GM19351 (cell line): ENCODE measurements around the gene OXCT1.
"Not testable (repeated sequence)": the region's sequence is repeated elsewhere in the genome, so short reads cannot be mapped to it uniquely, and the experiment has no call there.

Source experiments
- ATAC-seq: cut with Tn5 transposase; IDR thresholded peaks from one replicate; pipeline ENCODE4 v1.9.1; 2021; ENCODE audit warnings: mild to moderate bottlenecking, moderate library complexity; ENCODE audit not compliant: unreplicated experiment

The OXCT1 gene

DNA sequence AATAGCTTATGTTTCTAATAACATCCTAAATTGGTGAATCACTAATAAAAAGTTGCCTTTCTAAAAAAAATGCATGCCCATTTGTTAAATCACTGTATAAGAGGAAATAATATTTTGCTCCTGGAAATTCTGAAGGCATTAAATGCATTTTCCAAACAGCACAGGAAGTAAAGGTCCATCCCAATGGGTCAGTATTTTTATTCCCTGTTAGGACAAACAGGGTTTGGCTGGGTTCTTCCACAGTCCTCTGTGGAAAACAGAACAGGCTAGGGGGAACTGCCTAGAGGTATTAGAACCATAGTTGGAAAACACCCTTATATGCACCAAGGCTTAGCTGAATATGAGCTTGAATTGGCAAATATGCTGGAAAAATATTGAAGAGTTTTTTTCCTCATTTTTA, 85.2 kb downstream of the OXCT1 start:
- ATAC-seq, result no peak

DNA sequence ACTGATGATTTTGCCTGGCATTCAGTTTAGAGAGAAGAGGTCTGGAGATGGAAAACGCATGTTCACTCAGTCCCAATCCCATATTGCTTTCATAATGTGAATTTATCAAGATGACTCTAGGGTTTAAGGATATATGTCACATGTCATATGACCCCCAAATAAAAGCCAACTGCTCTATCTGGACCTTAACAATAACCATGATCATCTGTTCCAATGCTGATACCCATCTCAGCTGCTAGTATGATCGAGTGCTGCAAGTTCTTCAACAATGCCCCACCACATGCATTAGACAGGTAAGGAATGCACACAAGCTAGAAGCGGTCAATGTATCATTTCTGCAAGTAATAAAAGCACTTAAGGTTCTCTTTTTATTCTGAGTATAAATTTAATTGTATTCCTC, 91.8 kb downstream of the OXCT1 start:
- ATAC-seq, result no peak

DNA sequence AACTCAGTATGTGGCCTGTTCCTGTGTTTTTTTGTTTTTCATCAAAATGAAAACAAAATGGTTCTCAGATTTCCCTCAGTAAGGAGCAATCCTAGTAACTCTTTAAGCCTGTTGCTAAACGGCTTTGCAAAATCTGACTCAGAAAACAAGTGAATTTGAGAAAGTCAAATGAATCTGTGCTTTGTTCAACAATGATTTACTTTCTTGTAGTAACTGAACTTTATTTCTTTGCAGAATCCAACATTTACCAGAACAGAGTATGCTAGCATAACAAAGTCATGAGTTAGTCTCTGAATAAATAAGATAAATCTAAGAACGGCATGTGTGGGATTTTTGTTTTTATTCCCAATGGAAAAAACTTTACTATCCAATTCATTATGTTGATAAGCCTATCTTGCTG, 93.8 kb downstream of the OXCT1 start:
- no peak for ATAC-seq

DNA sequence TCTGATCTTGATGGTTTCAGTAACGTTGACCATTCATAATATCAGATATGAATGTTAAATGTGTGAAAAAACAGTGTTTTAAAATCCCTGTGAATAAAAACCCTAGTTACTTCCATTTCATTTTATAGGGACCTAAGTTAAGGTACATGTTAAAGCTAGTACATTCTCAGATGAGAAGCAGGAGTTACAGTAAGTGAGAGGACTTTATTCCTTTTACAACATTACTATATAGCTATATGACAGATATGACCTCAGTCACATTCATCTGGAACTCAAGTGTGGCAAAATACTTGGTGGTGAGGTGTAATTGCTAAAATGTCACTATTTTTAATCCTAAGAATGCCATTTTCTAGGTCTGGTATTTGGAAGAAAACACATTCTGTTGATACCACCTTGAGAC, 96.4 kb downstream of the OXCT1 start:
- ATAC-seq, result no peak

DNA sequence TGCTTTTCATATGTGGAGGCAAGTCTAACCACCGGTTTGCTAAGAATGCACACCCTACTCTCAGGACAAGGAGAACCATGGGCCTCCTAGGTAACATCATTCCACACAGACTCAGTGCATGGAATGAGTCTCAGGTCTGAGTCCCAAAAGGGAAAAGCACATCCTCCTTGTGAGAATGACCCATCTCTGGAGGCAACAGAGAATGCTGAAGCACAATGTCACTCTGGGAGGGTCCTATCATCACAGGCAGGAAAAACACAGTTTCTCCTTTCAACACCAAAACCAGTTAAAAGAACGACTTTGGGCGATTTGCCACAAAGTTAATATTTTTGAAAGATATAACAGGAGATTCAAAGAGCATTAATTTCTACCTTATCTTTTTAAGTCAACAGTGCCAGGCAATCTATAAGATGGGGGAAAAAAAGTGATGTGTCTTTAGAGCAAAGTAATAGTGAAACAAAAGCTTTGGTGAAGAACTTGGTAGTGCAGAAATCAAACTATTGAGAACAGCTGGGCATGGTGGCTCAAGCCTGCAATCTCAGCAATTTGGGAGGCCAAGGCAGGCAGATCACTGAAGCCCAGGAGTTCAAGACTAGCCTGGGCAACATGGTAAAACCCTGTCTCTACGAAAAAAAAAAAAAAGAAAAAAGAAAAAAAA, 97.3 kb downstream of the OXCT1 start:
- ATAC-seq, result no peak

DNA sequence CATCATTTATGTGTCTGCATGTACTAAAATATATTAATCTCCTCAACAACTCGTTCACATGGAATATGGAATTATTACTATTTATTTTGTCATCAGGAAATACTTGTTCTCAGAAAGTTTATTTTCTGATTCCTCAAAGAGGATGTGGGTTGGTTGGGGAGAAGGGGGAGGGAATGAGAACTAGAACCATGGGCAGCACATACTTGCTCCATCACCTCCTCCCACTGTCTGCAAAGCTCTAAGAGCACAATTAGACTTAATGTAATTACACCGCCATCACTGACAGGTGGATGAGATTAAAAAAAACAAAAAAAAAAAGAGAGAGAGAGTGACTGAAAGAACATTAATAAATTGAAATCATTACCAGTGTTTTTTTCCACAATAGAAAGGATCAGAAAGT, 98.2 kb downstream of the OXCT1 start:
- ATAC-seq, result no peak

DNA sequence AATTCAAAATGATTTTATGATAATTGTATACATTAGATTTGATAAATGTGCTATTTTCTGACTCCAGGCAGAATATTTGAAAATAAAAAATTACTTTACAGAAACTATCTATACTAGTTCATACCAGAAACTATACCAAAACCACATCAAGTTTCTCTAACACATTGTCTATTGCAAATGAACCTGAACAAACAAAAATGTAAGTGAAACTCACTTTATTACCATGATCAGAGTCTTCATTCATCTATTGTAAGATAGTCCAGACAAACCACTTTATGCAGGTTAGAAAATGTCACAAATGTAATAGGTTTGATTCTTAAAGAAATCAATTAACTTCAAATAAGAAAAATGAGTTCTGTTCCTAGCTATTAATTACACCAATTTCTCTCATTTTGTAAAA, 99.4 kb downstream of the OXCT1 start:
- ATAC-seq, result peak; percentile 91

DNA sequence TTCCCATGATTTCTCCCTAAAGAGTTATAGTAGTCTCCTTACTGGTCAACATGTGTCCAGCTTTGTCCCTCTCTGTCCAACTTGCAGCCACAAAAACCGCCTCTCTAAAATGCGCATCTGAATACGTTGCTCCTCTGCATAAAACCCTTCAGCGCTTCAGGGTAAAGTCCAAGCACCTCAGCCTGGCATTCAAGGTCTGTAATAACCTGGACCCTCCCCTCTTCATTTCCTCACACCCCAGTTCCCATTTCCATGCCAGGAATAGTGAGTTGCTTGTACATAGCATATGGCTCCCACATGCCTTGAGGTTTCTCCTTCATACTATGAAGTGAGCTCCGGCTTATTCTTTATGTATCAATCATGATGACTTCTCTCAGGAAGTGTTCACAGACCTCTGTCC, 101.5 kb downstream of the OXCT1 start:
- ATAC-seq, result no peak

DNA sequence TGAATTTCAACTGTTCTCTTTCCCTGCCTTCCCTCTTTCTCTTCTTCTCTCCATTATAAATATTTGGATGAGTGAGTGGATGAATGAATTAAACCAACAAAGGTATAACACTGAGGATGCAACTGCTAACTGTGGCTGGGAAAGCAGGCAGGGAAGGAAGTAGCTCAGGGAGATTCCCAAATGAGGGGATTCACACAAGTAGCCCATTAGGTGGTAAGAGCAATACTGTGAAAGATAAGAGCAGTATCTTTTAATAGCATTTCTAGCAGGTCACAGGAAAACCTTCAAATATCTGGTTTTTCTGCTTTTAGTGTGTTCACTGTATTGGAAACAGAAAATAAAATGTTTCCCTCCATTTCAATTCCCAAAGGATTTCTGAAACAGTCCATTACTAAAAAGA, 105.6 kb downstream of the OXCT1 start:
- ATAC-seq, result no peak

DNA sequence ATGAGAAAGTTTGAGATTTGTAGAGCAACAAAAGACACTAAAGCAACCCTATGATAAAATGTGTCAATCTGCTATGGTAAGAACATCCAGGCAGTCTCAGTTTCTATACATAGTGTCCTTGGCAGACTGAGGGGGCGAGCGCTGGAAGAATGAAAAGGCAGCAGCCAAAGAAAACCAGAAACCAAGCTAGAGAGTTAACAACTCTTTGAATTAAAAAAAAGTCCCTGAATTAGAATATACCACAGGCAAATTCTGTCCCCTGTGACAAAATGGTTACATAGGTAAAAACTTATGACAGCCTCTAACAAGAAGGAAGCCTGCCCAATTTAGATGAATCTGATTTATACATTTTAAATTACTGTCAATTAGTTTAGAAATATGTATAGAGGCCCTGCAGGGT, 106.7 kb downstream of the OXCT1 start:
- no peak for ATAC-seq

DNA sequence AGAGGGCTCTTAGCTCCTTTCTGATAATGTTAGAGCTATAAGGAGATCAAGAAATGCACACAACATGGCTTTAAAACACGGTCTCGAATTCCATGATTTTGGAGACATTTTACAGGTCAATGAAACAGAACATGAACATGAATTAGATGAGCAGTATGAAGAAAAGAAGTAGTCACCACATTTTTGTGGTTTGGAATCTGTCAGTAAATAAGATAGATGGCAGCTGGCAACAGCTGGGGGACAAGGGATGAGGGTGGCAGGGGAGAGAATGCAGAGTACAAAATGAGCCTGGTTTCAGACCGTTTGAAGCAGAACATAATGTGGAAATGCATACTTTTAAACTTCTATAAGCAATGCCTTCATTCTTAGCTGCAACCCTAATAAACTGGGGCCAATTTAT, 107.1 kb downstream of the OXCT1 start:
- no peak for ATAC-seq

DNA sequence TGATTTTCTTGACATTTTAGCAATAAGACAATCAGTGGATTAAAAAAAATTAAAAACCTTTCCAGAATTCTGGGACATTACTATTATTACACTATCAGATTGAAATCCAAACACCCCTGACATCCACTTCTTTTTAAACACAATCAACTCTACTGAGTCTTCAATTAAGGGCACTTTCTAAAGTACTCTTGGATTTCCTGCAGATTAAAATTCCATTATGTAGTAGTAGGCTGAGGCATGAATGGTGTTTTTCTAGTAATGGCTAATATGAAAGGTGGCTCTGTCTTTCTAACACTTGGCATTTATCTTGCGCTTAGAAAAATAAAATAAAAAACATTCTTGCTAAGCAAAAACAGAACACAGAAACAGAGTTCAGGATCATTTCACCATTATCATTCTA, 107.8 kb downstream of the OXCT1 start:
- ATAC-seq, result no peak

DNA sequence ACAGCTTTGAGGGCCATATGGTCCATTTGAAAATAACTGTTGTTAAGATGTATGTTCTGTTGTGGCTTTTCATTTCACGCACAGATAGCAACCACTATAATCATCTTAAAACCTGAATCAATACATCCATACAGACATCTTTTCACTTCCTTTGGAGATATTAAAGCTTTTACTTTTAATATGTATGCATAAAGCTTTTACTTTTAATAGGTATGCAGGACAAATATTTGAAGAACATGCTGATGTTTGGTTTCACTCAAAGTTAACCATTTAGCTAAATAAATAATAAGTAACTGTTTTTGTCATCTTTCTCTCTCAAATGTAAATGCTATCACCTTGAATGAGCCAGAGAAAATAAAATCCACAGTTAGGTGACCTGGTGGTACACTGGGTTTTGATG, 108.6 kb downstream of the OXCT1 start:
- no peak for ATAC-seq

DNA sequence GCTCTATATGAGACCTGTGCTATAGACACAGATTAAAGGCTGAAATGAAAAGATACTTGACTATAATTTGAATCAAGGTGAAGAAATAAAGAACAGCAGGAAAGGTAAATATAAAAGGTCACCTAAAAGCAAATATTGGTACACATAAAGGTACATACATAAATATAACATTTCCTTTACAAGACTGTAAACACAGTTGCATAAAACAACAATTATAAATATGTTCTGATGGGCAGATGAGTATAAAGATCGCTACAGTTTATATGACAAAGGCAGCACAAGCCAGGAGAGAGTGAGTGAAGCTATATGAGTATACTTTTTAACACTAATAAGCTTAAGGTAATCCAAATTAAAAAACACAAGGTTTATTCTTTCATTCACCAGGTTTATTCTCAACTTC, 114.5 kb downstream of the OXCT1 start:
- no peak for ATAC-seq

DNA sequence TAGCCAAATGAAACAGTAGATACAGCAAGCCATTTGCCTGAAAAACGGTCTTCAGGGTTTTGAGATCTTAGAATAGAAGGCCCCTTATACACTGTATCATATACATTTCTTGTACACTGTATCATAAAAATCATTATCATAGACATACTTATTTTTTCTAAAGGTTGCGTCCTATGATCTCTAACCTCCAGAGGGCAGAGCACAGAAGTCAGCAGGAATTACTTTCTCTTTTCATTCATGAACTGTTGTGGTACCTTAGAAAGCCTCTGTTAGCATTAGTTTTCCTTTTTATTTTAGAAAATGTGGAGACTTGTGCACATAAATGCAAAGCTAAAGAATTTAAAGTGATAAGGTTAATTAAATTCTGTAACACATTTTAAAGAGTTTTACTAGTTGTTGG, 115.4 kb downstream of the OXCT1 start:
- ATAC-seq, result no peak

DNA sequence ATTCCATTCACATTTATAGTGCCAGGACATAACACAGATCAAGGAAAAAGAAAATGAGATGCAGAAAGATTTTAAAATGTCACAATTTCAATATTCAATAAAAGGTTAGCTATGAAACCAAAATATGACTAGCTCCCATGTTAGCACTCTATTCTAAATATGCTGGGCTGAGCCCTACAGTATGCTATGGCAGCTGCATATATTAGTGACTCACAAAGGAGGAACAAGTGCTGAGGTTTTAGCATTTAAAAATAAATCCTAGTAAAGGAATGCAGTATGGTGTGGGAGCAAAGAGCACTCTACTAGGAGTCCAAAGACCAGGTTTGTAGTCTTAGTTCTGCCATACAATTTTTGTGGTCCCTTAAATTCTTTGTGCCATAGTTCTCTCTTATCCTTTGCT, 118.4 kb downstream of the OXCT1 start:
- no peak for ATAC-seq

DNA sequence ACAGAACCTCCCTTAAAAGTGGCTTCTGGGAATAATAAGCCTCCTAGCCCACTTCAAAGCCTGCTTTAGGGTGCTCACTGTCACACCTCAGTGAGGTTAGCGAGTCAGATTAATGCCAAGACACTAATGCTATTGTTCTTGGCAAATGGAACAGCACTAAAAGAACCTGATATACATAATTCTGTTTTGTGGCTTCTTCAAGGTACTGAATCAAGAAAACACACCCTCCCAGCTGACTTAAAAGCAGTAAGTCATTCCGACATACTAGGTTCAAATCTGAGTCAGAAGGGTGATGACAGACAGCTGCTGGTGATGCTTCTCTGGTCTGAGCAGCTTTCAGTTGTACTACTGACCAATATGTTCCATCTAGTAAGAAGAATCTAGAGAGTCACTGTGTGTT, 121.6 kb downstream of the OXCT1 start:
- ATAC-seq, result peak; percentile 99

DNA sequence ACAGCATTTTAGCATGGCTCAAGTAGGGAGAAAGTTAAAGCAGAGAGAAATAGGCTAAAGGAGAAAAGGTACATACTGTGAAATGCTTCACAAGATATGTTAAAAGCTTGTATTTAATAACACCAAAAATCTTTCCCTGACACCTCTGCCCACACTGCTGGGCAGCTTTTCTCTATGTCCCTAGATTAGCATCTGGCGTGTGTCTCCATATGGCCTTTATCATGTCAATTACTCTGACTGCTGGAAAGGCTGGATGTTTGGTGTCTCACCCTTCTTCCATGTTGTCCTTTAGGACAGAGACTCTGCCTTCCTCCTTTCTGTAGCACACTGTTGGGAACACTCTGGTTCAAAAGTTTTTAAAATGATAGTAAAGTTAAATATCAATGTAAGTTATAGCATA, 122.5 kb downstream of the OXCT1 start:
- no peak for ATAC-seq

DNA sequence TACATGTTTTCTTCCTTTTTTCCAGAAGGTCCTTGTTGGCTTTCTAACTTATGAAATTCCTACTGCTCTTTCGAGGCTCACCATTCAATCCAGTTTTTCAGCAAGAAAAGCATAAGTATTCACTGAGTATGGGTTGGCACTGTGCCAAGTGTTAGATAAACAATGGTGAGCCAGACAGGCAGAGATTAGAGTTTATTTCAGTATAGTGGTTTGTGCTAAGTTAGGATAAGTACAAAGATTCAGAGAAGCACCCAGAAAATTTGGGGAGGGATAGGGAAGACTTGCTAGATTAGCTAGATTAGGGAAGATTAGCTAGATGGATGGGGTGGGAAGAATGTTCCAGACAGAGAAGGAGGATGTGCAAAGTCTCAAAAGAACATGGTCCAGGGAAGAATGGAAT, 122.9 kb downstream of the OXCT1 start:
- no peak for ATAC-seq

DNA sequence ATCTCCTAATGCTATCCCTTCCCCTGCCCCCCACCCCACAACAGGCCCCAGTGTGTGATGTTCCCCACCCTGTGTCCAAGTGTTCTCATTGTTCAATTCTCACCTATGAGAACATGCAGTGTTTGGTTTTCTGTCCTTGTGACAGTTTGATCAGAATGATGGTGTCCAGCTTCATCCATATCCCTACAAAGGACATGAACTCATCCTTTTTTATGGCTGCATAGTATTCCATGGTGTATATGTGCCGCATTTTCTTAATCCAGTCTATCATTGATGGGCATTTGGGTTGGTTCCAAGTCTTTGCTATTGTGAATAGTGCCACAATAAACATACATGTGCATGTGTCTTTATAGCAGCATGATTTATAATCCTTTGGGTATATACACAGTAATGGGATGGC, 127.6 kb downstream of the OXCT1 start:
- not testable (repeated sequence) for ATAC-seq

DNA sequence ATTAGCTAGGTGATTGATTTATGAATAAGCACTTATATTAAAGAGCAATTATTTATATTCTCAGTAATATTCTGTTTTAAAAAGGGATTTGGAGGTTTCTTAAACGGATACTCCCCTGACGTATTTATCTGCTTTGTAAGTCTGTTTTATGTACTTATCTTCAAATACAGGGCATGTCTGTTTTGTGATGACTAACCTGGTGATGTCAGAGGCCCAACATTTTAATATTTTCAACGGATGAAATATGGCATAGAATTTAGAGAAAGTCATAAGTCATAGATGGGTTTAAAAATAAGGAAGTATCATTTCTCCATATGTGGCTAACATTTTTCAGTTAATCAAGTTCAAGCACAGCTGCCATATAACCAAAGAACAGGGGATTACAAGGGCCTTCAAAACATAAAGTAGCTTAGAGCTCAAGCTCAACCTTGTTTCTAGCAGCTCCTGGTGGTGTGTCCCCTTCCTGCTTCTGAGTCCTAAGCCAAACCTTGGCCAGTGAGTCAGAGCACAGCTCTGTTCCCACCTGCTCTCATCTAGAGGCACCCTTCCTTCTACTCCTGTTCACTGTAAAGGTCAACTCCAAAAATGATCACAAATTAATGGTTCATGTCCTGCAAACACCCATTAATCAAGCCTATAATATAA, 131.4 kb downstream of the OXCT1 start:
- no peak for ATAC-seq

DNA sequence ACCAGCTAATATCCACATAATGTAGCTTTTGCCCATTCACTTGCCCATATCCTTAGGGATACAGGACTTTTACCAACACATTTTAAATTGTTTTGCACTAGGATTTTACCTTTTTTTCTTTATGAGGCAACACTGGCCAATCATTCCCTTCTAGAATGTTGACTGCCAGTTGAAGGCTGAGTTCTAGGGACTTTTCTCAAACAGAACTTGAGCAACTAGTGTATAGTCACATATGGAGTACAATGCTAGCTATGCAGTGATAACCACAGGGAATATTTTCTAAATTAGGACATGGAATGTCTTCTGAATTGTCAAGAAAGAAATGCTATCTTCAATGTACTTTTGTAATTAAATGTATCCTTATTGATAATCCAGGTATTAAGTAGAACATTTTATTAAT, 133.6 kb downstream of the OXCT1 start:
- ATAC-seq, result no peak

DNA sequence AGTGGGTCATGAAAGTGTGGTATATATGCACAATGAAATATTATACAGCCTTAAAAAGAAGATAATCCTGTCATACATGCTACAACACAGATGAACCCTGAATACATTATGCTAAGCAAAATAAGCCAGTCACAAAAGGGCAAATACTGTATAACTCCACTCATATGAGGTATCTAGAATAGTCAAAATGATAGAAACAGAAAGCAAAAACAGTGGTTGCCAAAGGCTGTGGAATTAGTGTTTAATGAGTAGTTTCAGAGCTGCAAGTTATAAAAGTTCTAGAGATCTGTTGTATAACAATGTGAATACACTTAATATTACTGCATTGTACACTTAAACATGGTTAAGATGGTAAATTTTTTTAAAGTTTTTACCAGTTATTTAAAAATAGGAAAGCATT, 135.0 kb downstream of the OXCT1 start:
- ATAC-seq, result peak; percentile 67
